HG03457 (cell line): ENCODE results near the gene REPS1.
"Not testable (repeated sequence)": the region's sequence is repeated elsewhere in the genome, so short reads cannot be mapped to it uniquely, and the experiment has no call there.

Source experiments
- ATAC-seq: cut with Tn5 transposase; IDR thresholded peaks from one replicate; pipeline ENCODE4 v1.9.1; 2021; ENCODE audit warnings: moderate number of reproducible peaks; ENCODE audit not compliant: unreplicated experiment

The REPS1 gene

GRCh38 chr6:138987643-138988468 lies at the start of gene REPS1:
Gene REPS1 (minus strand): TSS chr6:138988253. CDS start chr6:138987682, 571 bp downstream.
- peak; percentile 92 for ATAC-seq

- no peak for ATAC-seq
These were observed 49.4 kb upstream of the REPS1 start for GRCh38 chr6:139037490-139037889.

GRCh38 chr6:139030228-139030963 lies 42.3 kb upstream of the REPS1 start:
- peak; percentile 48 for ATAC-seq

- peak; percentile 26 for ATAC-seq
These were observed 41.6 kb upstream of the REPS1 start for GRCh38 chr6:139029470-139030227.

GRCh38 chr6:139028658-139029469 lies 40.8 kb upstream of the REPS1 start, which contains the start of gene ABRACL:
Gene ABRACL (plus strand): TSS chr6:139028745. CDS start chr6:139034161, 5,416 bp downstream.
- ATAC-seq, result peak; percentile 63

GRCh38 chr6:139028215-139028657 lies 40.2 kb upstream of the REPS1 start:
- ATAC-seq, result no peak

- ATAC-seq, result no peak
These were observed 39.6 kb upstream of the REPS1 start for GRCh38 chr6:139027620-139028182.

GRCh38 chr6:139025416-139025815 lies 37.4 kb upstream of the REPS1 start:
- not testable (repeated sequence) for ATAC-seq

GRCh38 chr6:139020689-139021088 lies 32.6 kb upstream of the REPS1 start:
- no peak for ATAC-seq

GRCh38 chr6:139019722-139020121 lies 31.7 kb upstream of the REPS1 start:
- ATAC-seq, result no peak

GRCh38 chr6:139017227-139017626 lies 29.2 kb upstream of the REPS1 start:
- no peak for ATAC-seq

- no peak for ATAC-seq
These were observed 28.5 kb upstream of the REPS1 start for GRCh38 chr6:139016337-139017213.

GRCh38 chr6:139014945-139015344 lies 26.9 kb upstream of the REPS1 start:
- no peak for ATAC-seq

GRCh38 chr6:139013185-139013800 lies 25.2 kb upstream of the REPS1 start:
- ATAC-seq, result no peak

- no peak for ATAC-seq
These were observed 23.9 kb upstream of the REPS1 start for GRCh38 chr6:139011980-139012379.

GRCh38 chr6:139010674-139011073 lies 22.6 kb upstream of the REPS1 start:
- ATAC-seq, result no peak

GRCh38 chr6:139008117-139008516 lies 20.1 kb upstream of the REPS1 start:
- no peak for ATAC-seq

- ATAC-seq, result no peak
These were observed 19.4 kb upstream of the REPS1 start for GRCh38 chr6:139007428-139007827.

- no peak for ATAC-seq
These were observed 18.4 kb upstream of the REPS1 start for GRCh38 chr6:139006477-139006876.
